ENCODE results near the gene MYZAP. TPM values are rescaled to one million over a fixed set of nuclear protein-coding genes. Genes with fewer than 3 reads are reported as not detected.

The MYZAP gene
- total and polyA plus RNA-seq, 2 of the 4 experiments (the other 2 are of a cell fraction) = not detected

GRCh38 chr15:57734860-57735259 lies 143.2 kb downstream of the MYZAP start:
- H3K36me3 ChIP-seq (ENCODE audit: control insufficient read depth, insufficient read depth, low read length) = no peaks in the 10 kb centered on the region
- H2AK9ac ChIP-seq (replicated peaks; ENCODE audit: low read depth, low read length, poor library complexity) = no peak overlapping the region
- in situ Hi-C loops (cut with MboI; ENCODE audit: low sequenced_read_pairs) = no loop called here
- CTCF ChIA-PET = interaction anchor here (0.5 kb wide), 1 partner anchor 13 kb away, joined by 4 read pairs; no protein-coding TSS in a partner anchor
- H2BK15ac ChIP-seq (ENCODE audit: low read depth, low read length) = no peak overlapping the region
- H3K4me1 ChIP-seq (ENCODE audit: control insufficient read depth, insufficient read depth, low read length) = no peaks in the 10 kb centered on the region
- H4K5ac ChIP-seq (ENCODE audit: low read depth, low read length) = no peak overlapping the region
- ATAC-seq (ENCODE audit: low read depth) (no peak), DNase-seq (no peak)
- H4K8ac ChIP-seq (ENCODE audit: low read depth in 2 of 2, low read length in 2 of 2) = no peak overlapping the region
- H3K9me3 ChIP-seq (ENCODE audit: control insufficient read depth, insufficient read depth, low read length) = no peaks in the 10 kb centered on the region
- no peak overlapping the region for H3K9ac ChIP-seq (ENCODE audit: low read depth, low read length)
- H2BK5ac ChIP-seq (ENCODE audit: low read depth, low read length, poor library complexity, severe bottlenecking) = no peak overlapping the region
- H2AK5ac ChIP-seq (ENCODE audit: low read depth, low read length) = no peak overlapping the region
- dilution Hi-C loops (cut with HindIII; ENCODE audit: low sequenced_read_pairs, unreplicated experiment) = no loop called here
- TF ChIP-seq MAFK (IDR thresholded peaks at IDR 0.05; ENCODE audit: low read depth, low read length) (peak; percentile 86), CTCF (conservative IDR thresholded peaks at IDR 0.05; ENCODE audit: low read depth, low read length) (no peak), CHD1 (IDR thresholded peaks at IDR 0.05; ENCODE audit: low read depth, low read length) (no peak), MAZ (IDR thresholded peaks at IDR 0.05; ENCODE audit: borderline replicate concordance, low read depth, low read length) (no peak), RFX5 (IDR thresholded peaks at IDR 0.05; ENCODE audit: low read depth, low read length) (no peak), MXI1 (IDR thresholded peaks at IDR 0.05; ENCODE audit: borderline replicate concordance, low read depth, low read length) (no peak), FOS (IDR thresholded peaks at IDR 0.05; ENCODE audit: low read depth, low read length) (no peak), BHLHE40 (IDR thresholded peaks at IDR 0.05; ENCODE audit: low read depth, low read length) (no peak)
- no peak overlapping the region for H2BK20ac ChIP-seq (ENCODE audit: low read depth, low read length)
- POLR2A ChIA-PET (ENCODE audit: unreplicated experiment) = no interaction called here
- no peaks in the 10 kb centered on the region for H3K9me1 ChIP-seq (ENCODE audit: insufficient read depth, low read length)
- no peak overlapping the region for H3K23ac ChIP-seq (ENCODE audit: low read depth, low read length)
- no peak overlapping the region for H3K56ac ChIP-seq (ENCODE audit: extremely low read depth, insufficient read depth, low read length)
- no peak overlapping the region for H3K18ac ChIP-seq (ENCODE audit: low read depth, low read length)
- intact Hi-C loops (cut with micrococcal nuclease) = loop anchor here (5.0 kb wide), 1 partner anchor 127 kb away; no protein-coding TSS in a partner anchor
- no peaks in the 10 kb centered on the region for H3K79me1 ChIP-seq (ENCODE audit: low read depth in 1 of 2, low read length in 2 of 2)
- no peak overlapping the region for H3K4me2 ChIP-seq (ENCODE audit: low read depth, low read length)
- no peak overlapping the region for H3K14ac ChIP-seq (replicated peaks; ENCODE audit: low read depth, low read length)
- H2AFZ ChIP-seq (replicated peaks; ENCODE audit: low read length, poor library complexity) = no peak overlapping the region
- no TSS peak for BruUV-seq (replicated peaks)
- H4K20me1 ChIP-seq (ENCODE audit: insufficient read depth, low read length) = no peaks in the 10 kb centered on the region
- H3K27ac ChIP-seq (ENCODE audit: insufficient read depth, low read length) = no peak overlapping the region
- H2BK120ac ChIP-seq (ENCODE audit: low read depth, low read length) = no peak overlapping the region
- no peaks in the 10 kb centered on the region; the same call in 1 of the 2 replicates for H3K27me3 ChIP-seq (ENCODE audit: control insufficient read depth, insufficient read depth, low read length)
- H3K4me3 ChIP-seq (ENCODE audit: insufficient read depth, low read depth, low read length) = no peak overlapping the region
- H3K4ac ChIP-seq (ENCODE audit: low read depth, low read length) = no peak overlapping the region
- no CpG with 5 or more reads among the region's 2 CpGs for WGBS, 2 experiments (ENCODE audit: extremely low coverage in 2 of 2, insufficient read length in 1 of 2)
- H4K91ac ChIP-seq (ENCODE audit: insufficient read depth, low read depth, low read length) = no peak overlapping the region

Other genes starting within 250 kb of the MYZAP start
- under 0.01 and 0.18 TPM in 2 replicates for gene CGNL1, start 215.4 kb upstream of the MYZAP start, total RNA-seq (2012; rRNA removed)
- 0.03 and 0.07 TPM in 2 replicates for gene CGNL1, start 215.4 kb upstream of the MYZAP start, polyA plus RNA-seq (2012; rRNA removed)
- gene POLR2M, start 114.8 kb downstream of the MYZAP start, total RNA-seq (2012; rRNA removed) = 83.0 and 117 TPM in 2 replicates
- 60.8 and 432 TPM in 2 replicates for gene POLR2M, start 114.8 kb downstream of the MYZAP start, polyA plus RNA-seq (2012; rRNA removed)